A673 (cell line): ENCODE results near the gene TBXA2R. TPM values are rescaled to one million over a fixed set of nuclear protein-coding genes. Genes with fewer than 3 reads are reported as not detected.

Source experiments
- BruUV-seq: library from RNA; stranded (reverse); fragments of 400-500 nt; replicated peaks from 2 replicates; lab custom pipeline; 2021; lab: Mats Ljungman, UMichigan
- CTCF ChIA-PET: fragments of 300-600 bp; sonication (Branson Sonifier 250); formaldehyde crosslinking; loops from one replicate; lab custom pipeline; 2022; ENCODE audit warnings: antibody characterized with exemption; lab: Charles Lee
- POLR2A ChIA-PET: fragments of 300-600 bp; sonication (Branson Sonifier 250); formaldehyde crosslinking; loops from one replicate; lab custom pipeline; 2022; ENCODE audit warnings: antibody characterized with exemption; ENCODE audit not compliant: low non-redundant PET; lab: Charles Lee
- DNase-seq: peaks from one replicate; pipeline ENCODE4 v3.0.0-alpha.2; 2015; ENCODE audit warnings: low spot score
- H3K27ac ChIP-seq: fragments of 200-600 bp; sonication (generic); 2 replicates; pipeline ENCODE4 v1.5.1; 2016; ENCODE audit warnings: mixed run types, low read depth, mild to moderate bottlenecking, mixed read lengths, antibody characterized with exemption, low read length; ENCODE audit not compliant: poor library complexity, severe bottlenecking
- H3K27me3 ChIP-seq: fragments of 200-600 bp; sonication (generic); replicated peaks from 2 replicates; pipeline ENCODE4 v1.6.1; 2017; ENCODE audit warnings: mixed run types, low read depth, mild to moderate bottlenecking, mixed read lengths, antibody characterized with exemption, low read length; ENCODE audit not compliant: insufficient read depth, poor library complexity
- H3K36me3 ChIP-seq: fragments of 200-600 bp; sonication (generic); 2 replicates; pipeline ENCODE4 v1.6.1; 2016; ENCODE audit warnings: mixed run types, mild to moderate bottlenecking, mixed read lengths, antibody characterized with exemption, low read length; ENCODE audit not compliant: insufficient read depth, poor library complexity, severe bottlenecking
- H3K4me1 ChIP-seq: fragments of 200-600 bp; sonication (generic); 2 replicates; pipeline ENCODE4 v1.6.1; 2017; ENCODE audit warnings: mixed run types, mild to moderate bottlenecking, mixed read lengths, antibody characterized with exemption, low read length; ENCODE audit not compliant: insufficient read depth, poor library complexity, severe bottlenecking
- H3K4me3 ChIP-seq: fragments of 200-600 bp; sonication (generic); 2 replicates; pipeline ENCODE4 v1.5.1; 2016; ENCODE audit warnings: low read depth, mixed run types, mild to moderate bottlenecking, mixed read lengths, low read length; ENCODE audit not compliant: poor library complexity, severe bottlenecking
- H3K9me3 ChIP-seq: fragments of 200-600 bp; sonication (generic); 2 replicates; pipeline ENCODE4 v1.6.1; 2016; ENCODE audit warnings: mixed run types, low read depth, mild to moderate bottlenecking, mixed read lengths, antibody characterized with exemption, low read length; ENCODE audit not compliant: poor library complexity, severe bottlenecking
- CTCF ChIP-seq: fragments of 300-800, 200-600 bp; sonication (generic); conservative IDR thresholded peaks from 2 replicates; pipeline ENCODE4 v1.5.1; 2017; ENCODE audit warnings: low read depth, mild to moderate bottlenecking, antibody characterized with exemption, low read length, moderate library complexity, mixed read lengths
- EZH2 ChIP-seq: fragments of 200-600 bp; sonication (generic); IDR thresholded peaks from 2 replicates; pipeline ENCODE4 v1.6.1; 2017; ENCODE audit warnings: borderline replicate concordance, low read depth, mild to moderate bottlenecking, mixed read lengths, antibody characterized with exemption, low read length; ENCODE audit not compliant: poor library complexity, severe bottlenecking
- intact Hi-C: fragments of 100-400 bp; cut with micrococcal nuclease; formaldehyde crosslinking; loops from one replicate; pipeline ENCODE4 v1.10.0; 2022; ENCODE audit not compliant: unreplicated experiment
- total RNA-seq: library from RNA; stranded (reverse); gene quantifications from 2 replicates; pipeline ENCODE4 v1.2.3, GENCODE V29; 2021

Gene TBXA2R
- total RNA-seq, 1 experiment from 2014 or later: 0.56 TPM

GRCh38 chr19:3636506-3636905 lies 29.8 kb upstream of the TBXA2R start:
- BruUV-seq: no TSS peak
- Histone ChIP-seq H3K4me1 (no peaks in the 10 kb centered on the region), H3K27ac (no peak overlapping the region), H3K36me3 (peaks cover 11% of the 10 kb centered on the region), H3K4me3 (no peak overlapping the region), H3K27me3 (no peaks in the 10 kb centered on the region), H3K9me3 (no peaks in the 10 kb centered on the region)
- POLR2A ChIA-PET: no interaction called here
- TF ChIP-seq CTCF: no peak
- no peak for TF ChIP-seq EZH2
- intact Hi-C loops: no loop called here
- DNase-seq: no peak
- CTCF ChIA-PET: no interaction called here

- Histone ChIP-seq H3K4me3 (no peak overlapping the region), H3K9me3 (no peaks in the 10 kb centered on the region), H3K4me1 (no peaks in the 10 kb centered on the region), H3K27me3 (no peaks in the 10 kb centered on the region), H3K27ac (no peak overlapping the region), H3K36me3 (peaks cover 11% of the 10 kb centered on the region)
- ChIA-PET CTCF (interaction anchor here (0.7 kb wide), 1 partner anchor 51 kb away, joined by 3 read pairs; no protein-coding TSS in a partner anchor), POLR2A (no interaction called here)
- intact Hi-C loops: no loop called here
- TF ChIP-seq CTCF: no peak
- TF ChIP-seq EZH2: no peak
- BruUV-seq: no TSS peak
- DNase-seq: no peak
Observed at GRCh38 chr19:3634496-3635045, 27.9 kb upstream of the TBXA2R start.

- ChIA-PET CTCF (no interaction called here), POLR2A (no interaction called here)
- intact Hi-C loops: no loop called here
Observed at GRCh38 chr19:3633559-3633988, 26.9 kb upstream of the TBXA2R start.

More at GRCh38 chr19:3633559-3633988, 26.9 kb upstream of the TBXA2R start:
- H3K36me3 ChIP-seq: peaks cover 11% of the 10 kb centered on the region
- no TSS peak for BruUV-seq
- no peak overlapping the region for H3K27ac ChIP-seq
- no peak for TF ChIP-seq EZH2
- no peak for TF ChIP-seq CTCF
- DNase-seq: no peak
- no peaks in the 10 kb centered on the region for H3K9me3 ChIP-seq
- H3K4me1 ChIP-seq: no peaks in the 10 kb centered on the region
- H3K27me3 ChIP-seq: no peaks in the 10 kb centered on the region
- H3K4me3 ChIP-seq: no peak overlapping the region
